Measurements from ENCODE around the gene ITGA5.
"Not testable (repeated sequence)": the region's sequence is repeated elsewhere in the genome, so short reads cannot be mapped to it uniquely, and the experiment has no call there.

The ITGA5 gene

DNA sequence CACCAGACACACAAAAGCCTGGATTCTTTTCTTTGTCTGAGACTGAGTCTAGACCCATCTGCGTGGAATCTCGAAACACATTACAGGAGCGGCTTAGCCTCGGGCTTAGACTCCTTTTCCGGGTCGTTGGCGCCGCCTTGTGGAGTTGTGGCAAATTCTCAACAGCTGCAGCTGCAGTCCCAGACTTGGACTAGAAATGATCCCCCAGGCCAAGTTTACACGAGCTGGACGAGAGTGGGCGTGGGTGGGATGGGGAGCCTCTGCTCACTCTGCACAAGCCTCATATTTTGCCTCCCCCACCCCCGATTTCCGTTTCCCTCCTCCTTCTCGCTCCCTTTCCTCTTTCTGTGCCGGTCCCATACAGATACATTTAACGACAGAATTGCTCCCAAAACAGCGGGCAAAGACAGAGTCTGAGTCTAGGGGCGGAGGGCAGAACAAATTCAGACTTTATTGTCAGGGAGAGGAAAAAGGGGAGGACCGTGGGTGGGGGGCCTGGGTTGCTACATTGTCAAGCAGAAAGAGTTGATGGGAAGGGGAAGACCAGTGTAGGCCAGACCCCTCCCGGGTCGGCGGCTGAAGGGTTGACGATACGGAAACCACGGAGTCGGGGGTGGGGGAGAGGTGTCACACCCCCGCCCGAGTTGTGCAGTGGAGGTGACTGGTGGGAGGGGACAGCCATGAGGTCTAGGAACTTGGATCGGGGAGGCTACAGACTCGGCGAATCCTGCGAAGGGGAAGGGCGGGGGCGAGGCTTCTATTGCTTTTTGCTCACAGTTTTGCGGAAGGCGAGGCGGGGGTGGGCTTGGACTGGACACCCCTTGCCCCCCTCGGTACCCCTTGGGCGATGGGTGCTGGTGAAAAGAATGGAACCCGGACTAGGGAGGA is 50.1 kb downstream of the ITGA5 start:
- no peak for DNase-seq

DNA sequence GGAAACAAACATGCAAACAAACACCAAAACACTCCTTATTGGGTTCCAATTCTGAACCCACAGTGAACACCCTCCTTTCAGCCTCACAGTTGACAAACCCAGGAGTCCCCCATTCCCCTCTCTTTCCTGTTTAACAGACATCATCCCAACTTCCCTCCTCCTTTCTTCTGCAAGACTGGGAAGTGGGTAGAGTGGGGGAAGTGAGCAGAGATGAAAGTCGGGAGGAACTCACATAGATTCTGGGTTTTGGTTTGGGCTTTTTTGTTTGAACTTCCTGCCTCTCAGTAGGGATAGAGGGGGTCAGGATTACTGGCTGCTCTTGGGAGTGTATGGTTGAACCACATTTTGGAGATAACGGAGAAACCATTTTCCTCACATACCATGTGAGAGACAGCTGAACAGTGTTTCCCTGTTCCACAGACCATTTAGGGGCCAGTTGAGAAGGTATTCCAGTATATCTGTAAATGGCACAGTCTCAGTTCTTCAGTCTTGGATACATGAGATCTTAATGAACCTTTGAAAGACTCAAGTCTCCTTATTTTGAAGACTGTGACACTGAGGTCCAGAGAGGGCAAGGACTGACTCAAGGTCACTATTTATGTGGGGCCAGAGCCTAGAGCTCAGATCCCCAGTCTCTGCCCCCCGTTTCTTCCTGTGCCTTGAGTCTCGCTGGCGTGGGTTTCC is 50.9 kb downstream of the ITGA5 start:
- no peak for DNase-seq

DNA sequence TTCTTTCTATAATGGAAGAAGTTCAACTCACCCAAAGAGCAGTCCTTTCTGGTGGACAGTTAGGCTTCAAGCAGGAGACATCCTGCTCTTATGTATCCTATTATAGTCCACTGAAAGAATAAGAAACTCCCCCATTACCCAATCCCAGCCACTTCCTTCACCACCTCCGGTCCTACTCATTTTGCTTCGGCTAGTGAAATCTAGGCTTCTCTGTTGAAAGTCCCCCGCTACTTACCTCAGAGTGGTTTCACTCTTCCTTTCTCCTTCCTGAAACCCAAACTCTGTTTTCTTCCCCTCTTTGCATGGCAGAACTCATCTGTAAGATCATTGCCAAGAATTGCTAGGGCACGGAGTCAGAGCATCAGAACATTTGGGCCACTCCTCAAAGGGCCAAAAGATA is 54.7 kb downstream of the ITGA5 start, which contains the start of gene GPR84:
Gene GPR84 (minus strand): TSS at position 74 of the 400 bp plus-strand sequence. CDS start 635 bp downstream, outside the sequence.
- DNase-seq, result peak; percentile 85

DNA sequence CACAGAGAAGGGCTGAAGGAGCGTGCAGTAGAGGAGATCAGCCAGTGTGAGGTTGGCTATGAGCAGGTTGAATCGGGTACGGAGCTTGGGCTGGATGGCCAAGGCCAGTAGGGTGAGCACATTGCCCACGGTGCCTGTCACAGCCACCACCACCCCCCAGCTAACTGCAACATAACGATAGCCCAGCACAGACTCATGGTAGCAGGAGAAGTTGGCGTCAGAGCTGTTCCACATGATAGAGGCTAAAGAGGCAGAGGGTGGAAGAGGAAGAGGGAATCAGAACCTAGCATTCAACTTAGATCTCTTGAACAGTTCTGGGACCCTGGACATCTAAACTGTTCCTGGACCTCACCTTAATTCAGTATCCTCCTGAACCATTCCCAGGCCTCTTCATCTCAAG is 55.4 kb downstream of the ITGA5 start:
- no peak for DNase-seq

DNA sequence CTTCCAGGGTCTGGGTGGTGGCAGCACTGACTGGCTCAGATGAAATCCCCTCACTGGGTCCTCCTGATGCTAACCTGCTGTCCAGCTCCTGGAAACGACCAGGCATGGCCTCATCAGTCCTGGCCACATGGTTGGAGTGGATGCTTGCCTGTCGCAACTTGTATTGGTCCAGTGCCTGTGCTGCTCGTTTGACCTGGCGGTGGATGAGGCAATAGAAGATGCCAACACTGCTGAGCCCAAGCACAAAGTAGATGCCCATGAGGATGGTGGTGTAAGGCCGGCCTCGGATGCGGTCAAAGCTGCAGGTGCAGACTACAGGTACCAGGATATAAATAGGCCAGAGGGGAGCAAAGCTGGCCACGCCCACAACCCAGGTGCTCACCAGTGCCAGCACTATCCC is 56.0 kb downstream of the ITGA5 start:
- DNase-seq, result no peak

DNA sequence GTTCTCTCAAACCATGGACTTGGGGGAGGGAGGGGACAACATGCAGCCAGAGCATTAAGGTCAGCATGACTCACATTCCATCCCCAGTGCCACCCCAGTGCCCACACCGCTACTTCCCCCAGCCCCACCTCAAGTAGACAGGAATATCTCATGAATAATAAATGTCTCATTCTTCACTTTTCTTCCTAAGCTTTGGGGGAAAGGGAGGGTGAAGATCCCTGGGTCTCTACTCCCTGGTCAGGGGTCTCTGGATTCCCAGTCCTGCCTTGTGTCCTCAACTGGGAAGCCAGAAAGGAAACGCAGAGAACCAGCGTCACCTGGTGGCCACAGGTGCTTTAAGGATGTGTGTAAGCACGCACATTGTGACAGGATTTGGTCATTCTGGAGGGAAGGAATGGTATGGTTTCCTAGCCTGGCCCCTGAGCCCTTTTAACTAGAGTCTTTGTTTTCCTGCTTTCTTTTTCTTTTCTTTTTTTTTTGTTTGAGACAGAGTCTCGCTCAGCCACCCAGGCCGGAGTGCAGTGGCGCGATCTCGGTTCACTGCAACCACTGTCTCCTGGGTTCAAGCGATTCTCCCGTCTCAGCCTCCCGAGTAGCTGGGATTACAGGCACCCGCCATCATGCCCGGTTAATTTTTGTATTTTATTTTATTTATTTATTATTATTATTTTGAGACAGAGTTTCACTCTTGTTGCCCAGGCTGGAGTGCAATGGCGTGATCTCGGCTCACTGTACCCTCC is 58.2 kb downstream of the ITGA5 start:
- no peak for DNase-seq

DNA sequence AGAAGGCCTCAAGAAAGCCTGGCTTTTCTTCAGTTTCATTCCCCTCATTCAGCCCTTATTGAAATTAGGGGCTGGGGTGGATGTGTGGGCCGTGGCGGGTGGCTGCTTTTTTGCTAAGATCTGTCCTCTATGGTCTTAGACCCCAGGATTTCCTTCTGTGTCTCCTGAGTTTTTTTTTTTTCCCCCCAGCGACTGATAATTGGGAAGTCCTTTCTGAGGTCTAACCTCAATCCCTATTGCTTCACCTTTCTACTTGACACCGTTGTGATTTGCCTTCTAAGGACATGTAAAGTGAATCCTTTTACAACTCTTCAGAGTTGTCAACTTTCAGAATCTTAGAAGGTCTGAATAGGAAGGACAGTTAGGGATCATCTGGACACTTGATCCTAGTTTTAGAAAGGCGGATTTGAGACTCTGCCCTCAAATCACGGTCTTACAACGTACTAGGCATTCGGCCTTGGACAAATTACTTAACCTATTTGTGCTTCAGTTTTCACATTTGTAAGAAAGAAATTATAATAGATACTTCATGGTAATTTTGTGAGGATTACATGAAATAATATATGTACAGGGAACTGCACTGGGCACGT is 59.2 kb downstream of the ITGA5 start:
- no peak for DNase-seq

DNA sequence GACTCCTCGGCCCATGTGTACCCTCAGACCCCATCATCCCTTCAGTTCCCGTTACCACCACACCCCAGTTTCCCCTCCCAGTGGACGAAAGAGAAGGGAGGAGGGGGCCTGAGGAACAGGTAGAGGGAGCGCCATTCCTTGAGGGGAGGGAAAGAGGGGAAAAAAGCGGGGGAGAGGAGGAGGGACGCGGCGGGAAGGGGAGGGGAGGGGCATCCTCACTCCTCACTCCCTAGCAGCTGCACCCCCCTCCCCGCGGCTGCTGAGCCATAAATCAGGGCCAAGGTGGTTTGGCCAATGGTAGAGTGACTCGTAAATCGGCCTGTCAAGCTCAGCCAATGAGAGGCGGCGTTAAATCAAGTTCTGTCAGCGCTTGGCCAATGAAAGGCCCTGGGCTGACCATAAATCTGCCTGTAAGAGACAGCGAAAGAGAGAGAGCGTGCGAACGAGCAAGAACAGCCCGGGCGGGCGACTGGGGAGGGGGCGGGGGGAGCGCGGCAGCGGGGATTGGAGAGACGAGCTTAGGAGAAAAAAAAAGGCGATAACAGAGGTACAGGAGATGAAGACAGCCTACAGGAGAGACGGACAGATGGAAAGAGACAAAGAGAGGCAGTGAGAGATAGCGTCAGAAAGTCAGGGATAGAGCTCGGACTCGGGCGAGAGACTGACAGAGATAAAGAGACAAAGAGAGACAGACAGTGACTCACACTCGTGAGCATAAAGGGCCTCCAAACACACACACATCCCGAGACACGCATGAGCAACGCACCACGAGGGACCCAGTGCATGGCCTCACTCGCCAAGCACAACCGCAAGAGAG is 59.9 kb downstream of the ITGA5 start:
- DNase-seq, result peak; percentile 83

DNA sequence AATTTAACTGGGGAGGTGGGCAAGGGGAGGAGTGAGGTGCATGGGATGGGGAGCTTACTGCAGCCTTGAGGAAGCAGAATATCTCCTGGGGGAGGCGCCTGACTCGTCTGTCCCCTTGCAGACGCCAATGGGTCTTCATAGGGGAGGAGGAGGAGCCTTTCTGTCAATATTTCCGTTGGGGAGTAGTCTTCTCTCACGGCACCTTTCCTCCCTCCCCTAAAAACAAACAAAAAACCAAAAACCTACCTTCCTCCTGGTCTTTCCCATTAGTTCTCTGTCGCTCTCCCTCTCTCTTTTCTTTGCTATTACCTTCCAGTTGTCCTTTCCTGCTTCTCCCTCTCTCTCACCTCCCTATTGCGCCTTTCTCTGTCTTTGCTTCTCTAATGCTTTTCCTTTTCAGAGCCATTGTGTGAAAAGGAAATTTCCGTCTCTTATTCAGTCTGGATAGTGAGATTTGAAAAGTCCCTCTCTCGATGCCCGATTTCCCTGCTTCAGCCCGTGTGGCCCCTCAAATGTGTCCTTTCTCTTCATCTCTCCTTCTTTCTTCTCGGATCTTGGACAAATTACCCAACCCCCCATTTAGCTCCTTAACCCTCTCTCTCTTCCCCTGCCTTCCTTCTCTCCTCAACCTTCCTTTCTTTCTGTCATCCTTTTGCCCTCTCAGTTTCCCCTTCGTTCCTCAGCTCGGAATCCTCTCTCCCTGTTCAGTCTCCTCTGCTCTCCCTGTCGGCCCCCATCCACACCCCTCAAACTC is 60.7 kb downstream of the ITGA5 start:
- no peak for DNase-seq

DNA sequence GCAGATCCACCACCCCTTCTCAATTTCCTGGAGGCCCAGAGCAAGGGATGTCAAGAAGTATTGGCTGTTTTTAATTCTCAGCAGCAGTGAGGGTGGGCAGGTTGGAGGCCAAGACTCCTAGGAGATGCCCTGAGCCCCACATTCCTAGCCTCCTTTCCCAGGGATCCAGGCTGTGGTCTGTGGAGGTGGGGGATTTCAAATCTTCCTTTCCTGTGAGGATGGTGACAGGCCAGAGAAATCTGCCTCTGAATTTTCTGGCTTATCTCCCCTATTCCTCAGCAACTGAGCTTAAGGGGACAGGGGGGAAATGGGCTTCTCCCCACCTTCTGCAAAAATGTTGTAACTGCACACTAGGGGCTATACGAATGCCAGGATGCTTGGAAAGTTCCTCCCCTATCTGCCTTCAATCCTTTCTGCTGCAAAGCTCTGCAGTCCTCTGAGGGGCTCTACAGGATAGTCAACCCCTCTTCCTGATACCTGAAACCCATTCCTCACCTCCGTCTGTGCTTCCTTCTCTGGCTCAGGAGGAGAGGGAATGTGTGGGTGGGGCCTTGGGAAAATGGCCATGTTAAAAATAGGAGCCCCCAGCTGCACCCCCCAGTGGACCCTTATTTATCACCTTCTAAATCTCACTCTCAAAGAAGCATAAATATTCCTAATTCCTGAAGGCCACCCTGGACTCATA is 61.4 kb downstream of the ITGA5 start:
- no peak for DNase-seq

DNA sequence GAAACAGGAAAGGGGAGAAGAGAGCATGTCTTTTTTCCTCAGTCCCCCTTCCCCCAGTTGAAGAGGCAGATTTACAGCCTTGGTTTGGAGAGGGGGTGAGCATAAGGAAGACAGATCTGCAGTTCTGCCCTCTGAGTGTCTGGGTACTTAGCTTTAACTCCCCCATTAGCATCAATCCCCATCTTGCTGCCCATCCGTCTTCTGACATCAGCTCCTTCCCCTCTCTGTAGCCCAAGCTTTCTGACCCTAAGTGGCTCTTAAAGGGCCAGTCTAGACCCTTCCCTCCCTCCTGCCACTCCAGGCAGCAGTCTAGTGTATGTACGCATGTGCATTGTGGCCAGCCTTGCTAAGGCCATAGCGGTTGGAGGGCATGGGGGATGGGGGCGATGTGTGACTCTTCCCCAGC is 62.1 kb downstream of the ITGA5 start:
- DNase-seq, result no peak

DNA sequence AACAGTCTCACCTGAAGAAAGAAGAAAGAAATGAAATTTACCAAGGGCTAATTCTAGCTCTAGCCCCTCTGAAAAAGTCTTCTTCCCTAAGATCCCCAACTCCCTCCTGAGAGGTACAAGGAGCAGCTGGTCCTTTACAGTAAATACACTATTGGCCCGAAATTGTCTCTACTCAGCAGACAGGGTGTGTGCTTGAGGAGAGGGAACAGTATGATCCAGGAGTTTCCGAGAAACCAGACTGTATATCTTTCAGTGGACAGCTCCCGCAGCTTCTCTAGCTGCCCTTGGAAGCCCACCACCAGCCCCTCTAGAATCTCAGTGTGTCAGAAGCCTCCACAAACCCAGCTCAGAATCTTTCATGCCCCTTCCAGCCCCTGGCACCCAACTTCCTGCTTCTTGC is 62.8 kb downstream of the ITGA5 start:
- no peak for DNase-seq

DNA sequence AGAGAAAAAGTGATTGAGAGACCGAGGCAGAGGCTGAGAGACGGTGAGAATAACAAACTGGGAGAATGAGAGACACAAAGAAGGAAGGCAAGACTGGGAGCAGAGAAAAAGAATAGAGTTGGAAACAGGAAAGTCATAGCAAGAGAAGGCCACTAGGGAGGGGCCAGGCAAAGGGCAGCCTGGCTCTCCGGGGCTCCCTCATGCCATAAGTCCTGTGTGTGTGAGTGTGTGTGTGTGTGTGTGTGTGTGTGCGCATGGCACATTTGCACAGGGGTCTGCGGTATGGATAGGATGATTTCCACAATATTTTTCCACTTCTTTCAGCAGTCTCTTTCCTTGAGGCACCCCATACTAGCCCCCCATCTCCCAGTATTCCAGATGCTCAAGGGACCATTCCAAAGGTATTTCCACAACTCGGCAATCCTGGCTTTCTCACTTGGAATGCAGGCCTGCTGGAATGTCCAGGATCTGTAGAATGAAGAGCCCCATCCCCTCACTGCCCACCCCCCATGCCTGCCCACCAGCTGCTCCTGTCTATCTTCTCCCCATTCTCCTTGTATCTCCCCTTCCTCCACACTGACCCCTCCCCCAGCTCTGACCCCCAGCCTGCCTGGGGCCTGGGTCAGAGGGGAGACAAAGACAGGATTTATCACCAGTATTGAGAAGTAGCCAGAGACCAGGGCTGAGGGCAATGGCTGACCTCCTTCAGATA is 63.8 kb downstream of the ITGA5 start:
- no peak for DNase-seq

DNA sequence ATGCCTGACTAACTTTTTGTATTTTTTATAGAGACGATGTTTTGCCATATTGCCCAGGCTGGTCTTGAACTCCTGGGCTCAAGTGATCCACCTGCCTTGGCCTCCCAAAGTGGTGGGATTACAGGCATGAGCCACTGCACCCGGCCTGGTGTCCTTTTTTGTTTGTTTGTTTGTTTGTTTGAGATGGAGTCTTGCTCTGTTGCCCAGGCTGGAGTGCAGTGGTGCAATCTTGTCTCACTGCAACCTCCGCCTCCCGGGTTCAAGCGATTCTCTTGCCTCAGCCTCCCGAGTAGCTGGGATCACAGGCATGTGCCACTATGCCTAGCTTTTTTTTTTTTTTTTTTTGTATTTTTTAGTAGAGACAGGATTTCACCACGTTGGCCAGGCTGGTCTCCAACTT is 64.8 kb downstream of the ITGA5 start:
- not testable (repeated sequence) for DNase-seq

DNA sequence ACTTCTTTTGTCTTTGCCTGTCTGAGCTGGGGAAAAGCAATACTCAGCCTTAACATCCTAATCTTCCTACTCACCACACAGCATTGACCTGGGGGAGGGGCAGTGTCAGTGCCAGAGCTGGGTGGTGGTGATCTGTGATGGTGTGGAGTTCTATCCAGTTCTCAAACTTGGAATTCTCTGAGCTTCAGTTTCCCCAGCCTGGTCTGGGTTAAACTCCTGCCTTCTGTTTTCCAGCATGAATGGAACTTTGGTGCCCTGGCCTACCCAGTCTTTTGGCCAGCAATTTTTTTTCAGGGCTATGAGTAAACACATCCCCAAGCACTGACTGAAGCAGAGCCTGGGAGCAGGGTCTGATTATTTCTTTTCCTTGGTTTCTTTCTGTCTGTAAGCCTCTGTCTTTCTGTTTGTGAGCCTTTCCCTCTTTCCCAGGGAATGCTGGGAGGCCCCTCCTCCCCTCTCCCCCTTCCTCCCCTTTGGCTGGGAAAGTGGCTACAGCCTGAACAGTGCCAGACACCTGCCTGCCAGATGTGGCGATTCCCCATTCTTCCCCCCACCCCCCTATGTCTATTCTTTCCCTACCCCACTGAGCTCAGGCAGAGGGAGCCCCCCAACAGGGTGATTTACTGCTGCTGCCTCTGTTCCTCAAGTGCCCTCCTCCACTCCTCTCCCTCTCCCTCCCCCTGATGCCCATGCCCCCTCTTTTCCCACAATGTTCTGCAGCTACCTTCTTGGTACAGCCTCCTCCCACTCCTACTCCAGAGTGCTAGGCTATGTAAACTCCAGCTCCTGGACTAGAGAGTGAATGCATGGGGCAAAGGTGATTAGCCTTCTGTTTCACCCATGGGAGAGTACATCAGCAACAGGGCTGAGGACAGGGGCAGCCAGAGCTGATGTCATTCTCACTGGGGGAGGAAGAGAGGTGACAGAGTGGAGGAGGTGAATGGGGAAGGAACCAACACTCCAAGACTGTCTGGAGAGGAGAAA is 65.9 kb downstream of the ITGA5 start:
- DNase-seq, result no peak

DNA sequence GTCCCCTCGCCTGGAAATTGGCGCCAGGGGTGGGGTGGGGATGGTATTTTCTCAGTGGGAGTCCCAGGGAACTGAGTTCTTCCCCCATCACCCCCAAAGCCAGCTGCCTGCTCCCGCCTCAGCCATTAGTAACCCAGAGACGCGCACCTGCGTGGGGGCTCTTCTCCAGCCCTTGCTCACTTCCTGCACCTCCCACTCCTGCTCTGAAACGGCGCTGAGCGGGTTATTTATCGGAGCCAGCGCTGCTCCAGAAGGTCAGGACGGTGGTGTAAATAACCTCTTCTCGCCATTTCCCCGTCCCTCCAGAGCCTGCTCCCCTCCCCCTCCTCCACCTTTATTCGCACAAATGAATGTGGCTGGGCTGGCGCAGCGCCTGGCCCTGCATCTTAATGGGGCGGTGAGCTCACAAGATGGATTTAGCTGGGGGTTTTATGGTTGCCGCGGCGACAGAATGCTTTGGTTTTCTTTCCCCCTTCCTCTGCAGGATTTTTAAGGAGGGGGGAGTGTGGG is 67.0 kb downstream of the ITGA5 start:
- no peak for DNase-seq

DNA sequence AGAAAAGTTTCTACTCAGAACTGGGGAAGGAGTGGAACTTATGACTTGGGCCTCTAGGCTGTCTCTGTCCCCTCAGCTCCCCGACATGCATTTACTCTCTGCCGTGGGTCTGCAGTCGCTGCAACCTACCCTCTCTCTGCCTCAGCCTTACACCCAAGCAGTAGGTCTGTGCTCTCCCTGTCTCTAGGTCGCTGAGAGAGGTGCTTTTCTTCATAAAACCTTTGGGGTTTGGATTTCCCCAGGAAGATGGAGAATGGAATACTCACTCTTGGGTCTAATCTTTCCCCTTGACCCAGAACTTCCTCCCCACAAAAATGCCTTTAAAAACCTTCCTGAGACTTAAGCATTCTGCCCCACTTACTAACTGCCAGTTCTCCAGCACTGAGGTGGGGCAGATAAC is 67.7 kb downstream of the ITGA5 start:
- DNase-seq, result no peak

DNA sequence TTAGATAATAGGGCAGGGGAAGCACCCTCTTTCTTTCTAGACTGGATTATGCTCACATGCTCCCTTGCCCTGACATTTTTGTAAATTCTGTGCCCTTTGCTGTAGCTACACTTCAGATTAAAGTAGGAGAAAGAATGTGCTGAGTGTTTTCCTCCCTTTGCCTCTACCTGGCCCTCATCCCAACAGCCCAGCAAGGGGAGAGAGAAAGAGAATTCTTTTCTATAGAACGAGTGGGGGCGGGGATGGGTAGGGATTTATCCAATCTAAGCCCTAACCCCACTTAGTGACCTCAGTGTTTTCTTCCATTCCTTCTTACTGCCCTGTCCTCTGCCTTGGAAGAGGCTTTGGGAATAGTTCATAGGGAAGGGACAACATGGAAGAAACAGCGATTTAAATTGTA is 68.3 kb downstream of the ITGA5 start:
- no peak for DNase-seq

DNA sequence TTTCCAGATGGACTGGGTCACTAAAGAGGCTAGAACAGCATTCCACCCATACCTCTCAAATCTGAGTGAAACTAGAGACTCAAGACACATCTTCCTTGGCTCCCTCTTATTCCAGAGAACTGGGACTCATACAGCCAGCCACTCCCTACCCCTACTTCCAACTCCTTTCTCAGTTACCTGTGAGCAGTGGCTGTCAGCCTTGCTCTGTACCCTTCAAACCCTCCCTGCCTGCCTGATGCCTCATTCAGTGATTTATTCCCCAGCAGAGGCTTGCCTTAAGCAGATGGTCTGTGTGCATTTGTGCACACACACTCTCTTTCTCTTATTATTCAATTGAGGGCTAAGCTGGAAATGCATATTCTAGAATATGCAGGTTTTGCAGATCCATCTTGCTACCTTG is 69.4 kb downstream of the ITGA5 start:
- DNase-seq, result no peak
